Posterior cingulate gyrus (tissue), 11 donors: ENCODE data around the gene GATA3.

ENCODE experiments used
- DNase-seq, 10 donors: peaks; one replicate each; pipeline versions ENCODE4 v3.0.0 to v3.0.0-alpha.2; 2020 to 2021; ENCODE audit warnings: mixed read lengths in 3 of 10
- intact Hi-C: fragments of 100-400 bp; cut with DNase I; formaldehyde crosslinking; loops from one replicate; pipeline ENCODE4 v1.15.1; 2023

The GATA3 gene

DNA sequence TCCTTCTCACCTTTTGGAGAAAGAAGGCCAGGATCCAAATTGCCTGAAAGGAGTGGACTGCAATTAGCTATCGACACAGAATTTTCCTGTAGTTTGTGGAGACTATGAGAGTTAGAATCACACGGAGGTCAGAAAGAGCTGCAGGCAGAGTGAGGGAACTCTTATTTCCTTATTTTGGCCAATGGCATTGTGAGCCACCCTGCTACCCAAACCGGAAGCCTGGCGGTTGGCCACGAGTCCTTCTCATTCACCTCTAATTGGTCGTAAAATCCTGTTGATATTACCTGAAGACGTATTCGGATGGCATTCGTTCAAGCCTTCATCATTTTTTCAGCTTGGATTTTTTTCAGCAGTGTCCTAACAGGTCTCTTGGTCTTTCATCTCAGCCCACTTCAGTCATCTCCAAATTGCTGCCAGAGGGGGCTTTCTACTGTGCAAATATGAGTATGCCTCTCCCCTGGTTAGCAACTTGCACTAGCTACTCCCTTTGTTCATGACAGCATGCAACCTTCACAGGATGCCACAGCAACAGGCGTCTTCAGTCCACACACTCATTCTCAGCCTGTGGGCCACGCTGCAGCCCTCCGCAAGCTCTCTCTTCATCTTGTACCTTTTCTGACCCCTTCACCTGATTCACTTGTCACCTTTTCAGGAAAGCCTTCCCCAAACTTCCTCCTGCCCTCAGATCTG is 66.9 kb downstream of the GATA3 start:
- no peak for DNase-seq

GRCh38 chr10:8122611-8123369 is 68.3 kb downstream of the GATA3 start:
- intact Hi-C loops, result no loop called here
- DNase-seq, result no peak

More for the DNA sequence above, 66.9 kb downstream of the GATA3 start:
- intact Hi-C loops, result no loop called here

GRCh38 chr10:8124436-8124835 is 69.9 kb downstream of the GATA3 start:
- no peak for DNase-seq
- intact Hi-C loops, result no loop called here
